Neutrophil (primary cell): ENCODE data around the gene CD8B.

Source experiments
- H3K27ac ChIP-seq: fragments of 200-600 bp; sonication (generic); 2 replicates; pipeline ENCODE4 v1.5.1; 2016; ENCODE audit warnings: mild to moderate bottlenecking, moderate library complexity
- H3K27me3 ChIP-seq: fragments of 200-600 bp; sonication (generic); 2 replicates; pipeline ENCODE4 v1.6.0; 2016; ENCODE audit warnings: mild to moderate bottlenecking
- H3K36me3 ChIP-seq: fragments of 200-600 bp; sonication (generic); 2 replicates; pipeline ENCODE4 v1.5.1; 2017
- H3K4me1 ChIP-seq, 2 experiments: fragments of 200-600 bp in 1 of 2; sonication (generic) in 1 of 2; 1 replicate in 1 of 2; 2 replicates in 1 of 2; pipeline versions ENCODE4 v1.5.1 to v1.6.1; 2013 to 2016; ENCODE audit warnings: low read depth in 1 of 2, low read length in 1 of 2, mild to moderate bottlenecking in 1 of 2, moderate library complexity in 1 of 2; ENCODE audit not compliant: control insufficient read depth in 1 of 2, insufficient read depth in 1 of 2
- H3K4me3 ChIP-seq, 2 experiments: fragments of 200-600 bp in 1 of 2; sonication (generic) in 1 of 2; 1 replicate in 1 of 2; 2 replicates in 1 of 2; pipeline ENCODE4 v1.5.1; 2013 to 2016; ENCODE audit warnings: low read depth in 1 of 2, low read length in 1 of 2, mild to moderate bottlenecking in 1 of 2, moderate library complexity in 1 of 2
- H3K9me3 ChIP-seq: fragments of 200-600 bp; sonication (generic); 2 replicates; pipeline ENCODE4 v1.5.1; 2016
- CTCF ChIP-seq: fragments of 200-600 bp; sonication (generic); IDR thresholded peaks from 2 replicates; pipeline ENCODE4 v1.5.1; 2016; ENCODE audit warnings: antibody characterized with exemption

Gene CD8B

GRCh38 chr2:86790676-86791572, 70.8 kb downstream of the CD8B start, which contains the start of gene CD8A:
TSS of gene CD8A (minus strand) at chr2:86790913. CDS start at chr2:86790825, 88 bp downstream.
- no peak within 1 kb of the TSS for H3K27ac ChIP-seq
- H3K4me1 ChIP-seq: peaks cover 14 to 22% of the 10 kb centered on the region in 2 experiments
- H3K4me3 ChIP-seq: peak within 1 kb of the TSS; percentile 17 to 20
- H3K27me3 ChIP-seq: peaks cover 89% of the 10 kb centered on the region
- no peaks in the 10 kb centered on the region for H3K36me3 ChIP-seq
- TF ChIP-seq CTCF: no peak
- no peaks in the 10 kb centered on the region for H3K9me3 ChIP-seq

GRCh38 chr2:86790134-86790675, 71.5 kb downstream of the CD8B start:
- Histone ChIP-seq H3K9me3 (no peaks in the 10 kb centered on the region), H3K4me3 (peak overlapping the region in 1 of 2 experiments; percentile 20), H3K27ac (no peak overlapping the region), H3K36me3 (no peaks in the 10 kb centered on the region), H3K4me1 (peaks cover 14 to 22% of the 10 kb centered on the region in 2 experiments), H3K27me3 (peaks cover 96% of the 10 kb centered on the region)
- TF ChIP-seq CTCF: no peak

- no peak for TF ChIP-seq CTCF
- Histone ChIP-seq H3K36me3 (no peaks in the 10 kb centered on the region), H3K27me3 (peaks cover 96% of the 10 kb centered on the region), H3K4me1 (peaks cover 14 to 22% of the 10 kb centered on the region in 2 experiments), H3K4me3 (no peak overlapping the region), H3K9me3 (no peaks in the 10 kb centered on the region), H3K27ac (no peak overlapping the region)
Measured at GRCh38 chr2:86789687-86790133, 72.0 kb downstream of the CD8B start.

GRCh38 chr2:86788881-86789686, 72.6 kb downstream of the CD8B start:
- H3K36me3 ChIP-seq: no peaks in the 10 kb centered on the region
- no peak overlapping the region for H3K4me3 ChIP-seq
- no peak overlapping the region for H3K27ac ChIP-seq
- no peaks in the 10 kb centered on the region for H3K9me3 ChIP-seq
- H3K27me3 ChIP-seq: peaks cover 97% of the 10 kb centered on the region
- peaks cover 14 to 22% of the 10 kb centered on the region in 2 experiments for H3K4me1 ChIP-seq
- TF ChIP-seq CTCF: no peak

- Histone ChIP-seq H3K4me1 (peaks cover 14 to 22% of the 10 kb centered on the region in 2 experiments), H3K27me3 (peaks cover 96% of the 10 kb centered on the region), H3K36me3 (no peaks in the 10 kb centered on the region), H3K4me3 (no peak overlapping the region), H3K9me3 (no peaks in the 10 kb centered on the region), H3K27ac (no peak overlapping the region)
- no peak for TF ChIP-seq CTCF
Measured at GRCh38 chr2:86788165-86788564, 73.5 kb downstream of the CD8B start.
